ENCODE data around the gene SLC41A2.
"Not testable (repeated sequence)": the region's sequence is repeated elsewhere in the genome, so short reads cannot be mapped to it uniquely, and the experiment has no call there.

Gene SLC41A2

DNA sequence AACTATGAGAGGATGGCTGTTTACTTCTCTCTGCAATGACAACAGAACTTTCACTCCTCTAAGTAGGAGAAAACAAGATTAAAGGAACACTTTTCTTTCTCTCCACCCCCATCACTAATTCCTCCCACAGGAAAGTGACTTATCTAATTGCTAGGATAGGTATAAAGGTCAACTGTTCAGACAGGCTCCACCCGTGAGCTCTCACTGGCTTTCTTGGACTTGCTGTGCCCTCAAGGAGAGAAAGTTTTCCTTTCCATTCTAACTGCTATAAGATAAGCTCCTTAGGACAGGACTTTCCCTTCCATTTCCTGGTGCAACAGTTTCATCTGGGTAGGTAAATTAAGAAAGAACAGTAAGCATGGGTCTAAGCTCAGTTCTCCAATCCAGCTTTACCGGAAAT, 4.8 kb downstream of the SLC41A2 start (continued):
- TF ChIP-seq, protein P1, sequence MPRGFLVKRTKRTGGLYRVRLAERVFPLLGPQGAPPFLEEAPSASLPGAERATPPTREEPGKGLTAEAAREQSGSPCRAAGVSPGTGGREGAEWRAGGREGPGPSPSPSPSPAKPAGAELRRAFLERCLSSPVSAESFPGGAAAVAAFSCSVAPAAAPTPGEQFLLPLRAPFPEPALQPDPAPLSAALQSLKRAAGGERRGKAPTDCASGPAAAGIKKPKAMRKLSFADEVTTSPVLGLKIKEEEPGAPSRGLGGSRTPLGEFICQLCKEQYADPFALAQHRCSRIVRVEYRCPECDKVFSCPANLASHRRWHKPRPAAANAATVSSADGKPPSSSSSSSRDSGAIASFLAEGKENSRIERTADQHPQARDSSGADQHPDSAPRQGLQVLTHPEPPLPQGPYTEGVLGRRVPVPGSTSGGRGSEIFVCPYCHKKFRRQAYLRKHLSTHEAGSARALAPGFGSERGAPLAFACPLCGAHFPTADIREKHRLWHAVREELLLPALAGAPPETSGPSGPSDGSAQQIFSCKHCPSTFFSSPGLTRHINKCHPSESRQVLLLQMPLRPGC (tag by site-specific recombination; IDR thresholded peaks at IDR 0.05) = no peak
- 0 out of 2 replicates have a peak, but pooled peaks have one; percentile 40 for TF ChIP-seq KLF8 (tag by site-specific recombination; IDR thresholded peaks at IDR 0.05)

DNA sequence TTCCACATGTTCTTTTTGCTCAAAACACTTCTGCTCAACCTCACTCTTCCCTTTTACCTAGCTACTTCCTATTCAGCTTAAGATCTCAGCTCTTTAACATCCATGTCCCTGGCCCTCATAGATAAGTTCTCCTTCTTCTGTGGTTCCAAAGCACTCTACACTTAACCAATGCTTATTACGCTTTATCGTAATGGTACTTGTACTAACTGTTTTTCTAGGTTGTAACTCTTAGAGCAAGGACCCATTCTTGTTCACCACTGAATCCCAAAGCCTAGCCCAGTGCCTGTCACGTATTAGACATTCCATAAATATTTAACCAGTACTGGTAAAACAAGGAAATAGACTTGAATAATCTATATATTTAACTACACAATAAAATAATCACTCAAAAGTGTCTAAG, 5.3 kb downstream of the SLC41A2 start:
- Histone ChIP-seq H3K36me3 (ENCODE audit: control insufficient read depth in 2 of 2, insufficient read depth in 1 of 2, low read length in 2 of 2) (no peaks in the 10 kb centered on the region), H3K4me3 (ENCODE audit: low read depth, low read length) (no peak overlapping the region), H3K4me1 (ENCODE audit: control insufficient read depth, insufficient read depth, low read length) (peaks cover 37% of the 10 kb centered on the region), H3K27ac (ENCODE audit: extremely low read depth, low read depth, low read length) (no peak overlapping the region), H3K9me3 (ENCODE audit: control insufficient read depth, insufficient read depth, low read depth, low read length) (no peaks in the 10 kb centered on the region)
- CTCF ChIA-PET = interaction anchor here (0.7 kb wide), 1 partner anchor 10 kb away, joined by 5 read pairs; no protein-coding TSS in a partner anchor
- TF ChIP-seq ZBTB20 (tag by site-specific recombination; IDR thresholded peaks at IDR 0.05) = peak; percentile 54; the same call in 1 of the 2 replicates
- TF ChIP-seq ZXDB (tag by site-specific recombination; IDR thresholded peaks at IDR 0.05) = 0 out of 2 replicates have a peak, but pooled peaks have one; percentile 28
- TF ChIP-seq, protein P2, sequence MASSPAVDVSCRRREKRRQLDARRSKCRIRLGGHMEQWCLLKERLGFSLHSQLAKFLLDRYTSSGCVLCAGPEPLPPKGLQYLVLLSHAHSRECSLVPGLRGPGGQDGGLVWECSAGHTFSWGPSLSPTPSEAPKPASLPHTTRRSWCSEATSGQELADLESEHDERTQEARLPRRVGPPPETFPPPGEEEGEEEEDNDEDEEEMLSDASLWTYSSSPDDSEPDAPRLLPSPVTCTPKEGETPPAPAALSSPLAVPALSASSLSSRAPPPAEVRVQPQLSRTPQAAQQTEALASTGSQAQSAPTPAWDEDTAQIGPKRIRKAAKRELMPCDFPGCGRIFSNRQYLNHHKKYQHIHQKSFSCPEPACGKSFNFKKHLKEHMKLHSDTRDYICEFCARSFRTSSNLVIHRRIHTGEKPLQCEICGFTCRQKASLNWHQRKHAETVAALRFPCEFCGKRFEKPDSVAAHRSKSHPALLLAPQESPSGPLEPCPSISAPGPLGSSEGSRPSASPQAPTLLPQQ (tag by site-specific recombination; IDR thresholded peaks at IDR 0.05) = 0 out of 2 replicates have a peak, but pooled peaks have one; percentile 2
- no peak for TF ChIP-seq ZNF341 (tag by site-specific recombination; IDR thresholded peaks at IDR 0.05; ENCODE audit: low read depth)
- POLR2A ChIA-PET = interaction anchor here (0.6 to 1.1 kb wide), 3 partner anchors 19 to 41 kb away, joined by 3 read pairs; no protein-coding TSS in a partner anchor

DNA sequence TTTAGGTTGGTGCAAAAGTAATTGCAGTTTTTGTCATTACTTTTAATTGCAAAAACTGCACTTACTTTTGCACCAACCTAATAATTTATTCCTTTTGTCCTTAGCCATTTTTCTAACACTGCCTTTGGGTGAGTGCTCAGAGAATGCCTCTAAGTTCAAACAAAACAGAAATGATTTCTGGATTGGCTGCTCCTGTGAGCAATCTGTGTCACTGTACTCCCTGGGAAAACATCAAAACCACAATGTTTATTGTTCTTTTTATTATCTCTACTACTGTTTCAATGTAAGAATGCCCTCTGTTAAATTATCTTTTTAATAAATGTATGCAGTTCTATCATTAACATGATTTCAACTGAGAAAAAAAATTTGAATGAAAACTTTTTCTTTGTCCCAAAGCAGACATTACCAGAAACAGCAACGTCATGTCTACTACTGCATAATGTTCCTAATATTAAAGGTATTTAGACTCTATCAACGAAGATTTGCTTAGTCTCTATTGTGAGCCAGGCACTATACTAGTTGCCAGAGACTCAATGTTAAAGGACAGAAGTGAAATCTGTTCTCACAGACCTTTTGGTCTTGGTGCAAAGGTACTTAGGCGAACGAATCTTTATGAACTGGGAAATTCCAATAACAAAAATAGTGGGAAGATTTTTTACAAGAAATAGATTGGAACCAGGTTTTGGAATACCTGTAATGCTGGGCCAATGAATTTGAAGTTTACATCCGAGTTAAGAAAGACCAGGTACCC, 6.2 kb downstream of the SLC41A2 start:
- TF ChIP-seq ZNF626 (tag by site-specific recombination; IDR thresholded peaks at IDR 0.05) (0 out of 2 replicates have a peak, but pooled peaks have one; percentile 3), ZXDB (tag by site-specific recombination; IDR thresholded peaks at IDR 0.05) (0 out of 2 replicates have a peak, but pooled peaks have one; percentile 19), ZBTB21 (tag by site-specific recombination; IDR thresholded peaks at IDR 0.05) (no peak), FEZF1 (tag by site-specific recombination; IDR thresholded peaks at IDR 0.05) (peak; percentile 89), OSR2 (tag by site-specific recombination; IDR thresholded peaks at IDR 0.05) (peak; percentile 64), WT1 (tag by site-specific recombination; IDR thresholded peaks at IDR 0.05) (0 out of 2 replicates have a peak, but pooled peaks have one; percentile 46), ZNF366 (tag by site-specific recombination; conservative IDR thresholded peaks at IDR 0.05) (0 out of 2 replicates have a peak, but pooled peaks have one; percentile 12), ZNF23 (tag by site-specific recombination; IDR thresholded peaks at IDR 0.05; ENCODE audit: borderline replicate concordance) (no peak), ZNF514 (tag by site-specific recombination; IDR thresholded peaks at IDR 0.05) (no peak), BCL11A (tag by site-specific recombination; IDR thresholded peaks at IDR 0.05; ENCODE audit: low read depth) (no peak), ZNF24 (tag by site-specific recombination; IDR thresholded peaks at IDR 0.05) (no peak), ZFP41 (tag by site-specific recombination; IDR thresholded peaks at IDR 0.05; ENCODE audit: borderline replicate concordance) (no peak), SALL2 (tag by site-specific recombination; IDR thresholded peaks at IDR 0.05; ENCODE audit: borderline replicate concordance) (no peak)
- TF ChIP-seq, protein P3, sequence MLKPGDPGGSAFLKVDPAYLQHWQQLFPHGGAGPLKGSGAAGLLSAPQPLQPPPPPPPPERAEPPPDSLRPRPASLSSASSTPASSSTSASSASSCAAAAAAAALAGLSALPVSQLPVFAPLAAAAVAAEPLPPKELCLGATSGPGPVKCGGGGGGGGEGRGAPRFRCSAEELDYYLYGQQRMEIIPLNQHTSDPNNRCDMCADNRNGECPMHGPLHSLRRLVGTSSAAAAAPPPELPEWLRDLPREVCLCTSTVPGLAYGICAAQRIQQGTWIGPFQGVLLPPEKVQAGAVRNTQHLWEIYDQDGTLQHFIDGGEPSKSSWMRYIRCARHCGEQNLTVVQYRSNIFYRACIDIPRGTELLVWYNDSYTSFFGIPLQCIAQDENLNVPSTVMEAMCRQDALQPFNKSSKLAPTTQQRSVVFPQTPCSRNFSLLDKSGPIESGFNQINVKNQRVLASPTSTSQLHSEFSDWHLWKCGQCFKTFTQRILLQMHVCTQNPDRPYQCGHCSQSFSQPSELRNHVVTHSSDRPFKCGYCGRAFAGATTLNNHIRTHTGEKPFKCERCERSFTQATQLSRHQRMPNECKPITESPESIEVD (tag by site-specific recombination; IDR thresholded peaks at IDR 0.05) = peak; percentile 70
- TF ChIP-seq, protein P4, sequence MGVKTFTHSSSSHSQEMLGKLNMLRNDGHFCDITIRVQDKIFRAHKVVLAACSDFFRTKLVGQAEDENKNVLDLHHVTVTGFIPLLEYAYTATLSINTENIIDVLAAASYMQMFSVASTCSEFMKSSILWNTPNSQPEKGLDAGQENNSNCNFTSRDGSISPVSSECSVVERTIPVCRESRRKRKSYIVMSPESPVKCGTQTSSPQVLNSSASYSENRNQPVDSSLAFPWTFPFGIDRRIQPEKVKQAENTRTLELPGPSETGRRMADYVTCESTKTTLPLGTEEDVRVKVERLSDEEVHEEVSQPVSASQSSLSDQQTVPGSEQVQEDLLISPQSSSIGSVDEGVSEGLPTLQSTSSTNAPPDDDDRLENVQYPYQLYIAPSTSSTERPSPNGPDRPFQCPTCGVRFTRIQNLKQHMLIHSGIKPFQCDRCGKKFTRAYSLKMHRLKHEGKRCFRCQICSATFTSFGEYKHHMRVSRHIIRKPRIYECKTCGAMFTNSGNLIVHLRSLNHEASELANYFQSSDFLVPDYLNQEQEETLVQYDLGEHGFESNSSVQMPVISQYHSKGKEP (tag by site-specific recombination; IDR thresholded peaks at IDR 0.05) = 0 out of 2 replicates have a peak, but pooled peaks have one; percentile 31
- TF ChIP-seq, protein P1 (tag by site-specific recombination; IDR thresholded peaks at IDR 0.05) = 0 out of 2 replicates have a peak, but pooled peaks have one; percentile 22
- ChIA-PET CTCF (interaction anchor here (0.7 kb wide), 1 partner anchor 9 kb away, joined by 5 read pairs; no protein-coding TSS in a partner anchor), POLR2A (no interaction called here)
- H3K4me1 ChIP-seq (ENCODE audit: control insufficient read depth, insufficient read depth, low read length) = peaks cover 38% of the 10 kb centered on the region
- H3K4me3 ChIP-seq (ENCODE audit: low read depth, low read length) = no peak overlapping the region
- H3K36me3 ChIP-seq (ENCODE audit: control insufficient read depth in 2 of 2, insufficient read depth in 1 of 2, low read length in 2 of 2) = no peaks in the 10 kb centered on the region
- no peak overlapping the region for H3K27ac ChIP-seq (ENCODE audit: extremely low read depth, low read depth, low read length)
- H3K9me3 ChIP-seq (ENCODE audit: control insufficient read depth, insufficient read depth, low read depth, low read length) = no peaks in the 10 kb centered on the region

DNA sequence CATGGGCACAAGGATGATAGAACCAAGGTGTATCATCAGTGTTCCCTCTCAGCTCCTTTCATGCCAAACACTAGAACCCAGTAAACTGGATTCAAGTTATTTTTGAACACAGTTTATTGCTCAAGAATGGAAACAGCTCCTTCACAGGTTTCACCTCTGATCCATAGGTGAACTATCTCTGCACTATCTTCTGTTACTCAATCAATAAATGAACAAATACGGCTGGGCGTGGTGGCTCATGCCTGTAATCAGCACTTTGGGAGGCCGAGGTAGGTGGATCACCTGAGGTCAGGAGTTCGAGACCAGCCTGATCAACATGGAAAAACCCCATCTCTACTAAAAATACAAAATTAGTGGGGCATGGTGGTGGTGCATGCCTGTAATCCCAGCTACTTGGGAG, 9.4 kb downstream of the SLC41A2 start:
- CTCF ChIA-PET = not testable (repeated sequence)

More for the DNA sequence above, 9.4 kb downstream of the SLC41A2 start:
- POLR2A ChIA-PET; H3K27ac ChIP-seq (ENCODE audit: extremely low read depth, low read depth, low read length); H3K9me3 ChIP-seq (ENCODE audit: control insufficient read depth, insufficient read depth, low read depth, low read length); H3K4me3 ChIP-seq (ENCODE audit: low read depth, low read length); H3K36me3 ChIP-seq (ENCODE audit: control insufficient read depth in 2 of 2, insufficient read depth in 1 of 2, low read length in 2 of 2): not testable (repeated sequence)
- peaks cover 31% of the 10 kb centered on the region for H3K4me1 ChIP-seq (ENCODE audit: control insufficient read depth, insufficient read depth, low read length)

Data from HEK293 (cell line).